Vagina (tissue), 2 donors: ENCODE measurements around the gene TIGAR.

Source experiments
- CTCF ChIP-seq, 3 experiments: fragments of 450-650 bp in 2 of 3; fragments of 200-600 bp in 1 of 3; sonication (generic) in 1 of 3; IDR thresholded peaks; one replicate each; pipeline ENCODE4 v1.5.1; 2017 to 2019; ENCODE audit warnings: antibody characterized with exemption in 3 of 3, mild to moderate bottlenecking in 2 of 3, moderate library complexity in 2 of 3
- POLR2AphosphoS5 ChIP-seq, 2 donors: sonication (generic); formaldehyde crosslinking; IDR thresholded peaks; one replicate each; pipeline ENCODE4 v1.9.0; 2017; ENCODE audit warnings: antibody characterized with exemption in 2 of 2, mild to moderate bottlenecking in 2 of 2, low read depth in 1 of 2; ENCODE audit not compliant: insufficient read depth in 1 of 2

GRCh38 chr12:4323396-4323795 lies 2.4 kb downstream of the TIGAR start:
- TF ChIP-seq POLR2AphosphoS5 (IDR thresholded peaks at IDR 0.05; ENCODE audit: insufficient read depth in 1 of 2, low read depth in 1 of 2) (no peak), CTCF (IDR thresholded peaks at IDR 0.05) (no peak)
